ENCODE data around the gene EMP2.

EMP2 gene

GRCh38 chr16:10501016-10501607 is 79.3 kb downstream of the EMP2 start:
- CTCF ChIA-PET = interaction anchor here (0.6 to 1.3 kb wide), 3 partner anchors 8 to 482 kb away, joined by 3 read pairs; no protein-coding TSS in a partner anchor

GRCh38 chr16:10500582-10500981 is 79.8 kb downstream of the EMP2 start:
- Histone ChIP-seq H3K9me3 (ENCODE audit: control insufficient read depth, insufficient read depth, low read depth, low read length) (no peaks in the 10 kb centered on the region), H3K27ac (ENCODE audit: extremely low read depth, low read depth, low read length) (no peak overlapping the region), H3K4me1 (ENCODE audit: control insufficient read depth, insufficient read depth, low read length) (no peaks in the 10 kb centered on the region), H3K4me3 (ENCODE audit: low read depth, low read length) (no peak overlapping the region), H3K36me3 (ENCODE audit: control insufficient read depth in 2 of 2, insufficient read depth in 1 of 2, low read length in 2 of 2) (no peaks in the 10 kb centered on the region)
- ChIA-PET POLR2A (no interaction called here), CTCF (interaction anchor here (0.7 to 1.3 kb wide), 2 partner anchors 9 to 91 kb away, joined by 3 read pairs; no protein-coding TSS in a partner anchor)
- TF ChIP-seq ZBTB11 (tag by site-specific recombination; conservative IDR thresholded peaks at IDR 0.05; ENCODE audit: low read depth) (no peak), ZNF132 (tag by site-specific recombination; IDR thresholded peaks at IDR 0.05; ENCODE audit: borderline replicate concordance) (no peak), BCL11B (tag by site-specific recombination; IDR thresholded peaks at IDR 0.05; ENCODE audit: low read depth) (no peak), HOXD13 (CRISPR knock-in tag; IDR thresholded peaks at IDR 0.05; ENCODE audit: borderline replicate concordance) (no peak), YY2 (tag by site-specific recombination; IDR thresholded peaks at IDR 0.05) (no peak), ZNF555 (tag by site-specific recombination; conservative IDR thresholded peaks at IDR 0.05) (no peak), ZNF629 (tag by site-specific recombination; IDR thresholded peaks at IDR 0.05) (no peak), ZNF792 (tag by site-specific recombination; IDR thresholded peaks at IDR 0.05) (no peak), ZNF596 (tag by site-specific recombination; IDR thresholded peaks at IDR 0.05) (no peak), TSHZ1 (tag by site-specific recombination; IDR thresholded peaks at IDR 0.05; ENCODE audit: borderline replicate concordance) (no peak), HOXA7 (CRISPR knock-in tag; IDR thresholded peaks at IDR 0.05; ENCODE audit: borderline replicate concordance) (no peak), ZNF324 (tag by site-specific recombination; IDR thresholded peaks at IDR 0.05) (no peak)

More at GRCh38 chr16:10501016-10501607, 79.3 kb downstream of the EMP2 start:
- no peaks in the 10 kb centered on the region for H3K36me3 ChIP-seq (ENCODE audit: control insufficient read depth in 2 of 2, insufficient read depth in 1 of 2, low read length in 2 of 2)
- POLR2A ChIA-PET = no interaction called here
- no peak overlapping the region for H3K4me3 ChIP-seq (ENCODE audit: low read depth, low read length)
- H3K27ac ChIP-seq (ENCODE audit: extremely low read depth, low read depth, low read length) = no peak overlapping the region
- H3K9me3 ChIP-seq (ENCODE audit: control insufficient read depth, insufficient read depth, low read depth, low read length) = no peaks in the 10 kb centered on the region
- TF ChIP-seq ZNF837 (tag by site-specific recombination; IDR thresholded peaks at IDR 0.05) (no peak), ZNF624 (tag by site-specific recombination; IDR thresholded peaks at IDR 0.05) (no peak), ZNF776 (tag by site-specific recombination; IDR thresholded peaks at IDR 0.05; ENCODE audit: borderline replicate concordance) (no peak), SP2 (tag by site-specific recombination; IDR thresholded peaks at IDR 0.05) (no peak), ZNF621 (tag by site-specific recombination; IDR thresholded peaks at IDR 0.05) (no peak), ZNF549 (tag by site-specific recombination; IDR thresholded peaks at IDR 0.05) (no peak), PRDM1 (tag by site-specific recombination; IDR thresholded peaks at IDR 0.05) (no peak)
- no peaks in the 10 kb centered on the region for H3K4me1 ChIP-seq (ENCODE audit: control insufficient read depth, insufficient read depth, low read length)
